Stimulated activated CD8-positive, alpha-beta memory T cell treated with anti-CD3 and anti-CD28 coated beads, Interleukin-2, amount 100 ng/mL, for 1 hour (primary cell): Measurements from ENCODE around the gene CTU2.

Experiments
- DNase-seq, 2 donors: peaks; one replicate each; pipeline ENCODE4 v3.0.0-alpha.2; 2020; ENCODE audit warnings: low read depth in 2 of 2

Gene CTU2

DNA sequence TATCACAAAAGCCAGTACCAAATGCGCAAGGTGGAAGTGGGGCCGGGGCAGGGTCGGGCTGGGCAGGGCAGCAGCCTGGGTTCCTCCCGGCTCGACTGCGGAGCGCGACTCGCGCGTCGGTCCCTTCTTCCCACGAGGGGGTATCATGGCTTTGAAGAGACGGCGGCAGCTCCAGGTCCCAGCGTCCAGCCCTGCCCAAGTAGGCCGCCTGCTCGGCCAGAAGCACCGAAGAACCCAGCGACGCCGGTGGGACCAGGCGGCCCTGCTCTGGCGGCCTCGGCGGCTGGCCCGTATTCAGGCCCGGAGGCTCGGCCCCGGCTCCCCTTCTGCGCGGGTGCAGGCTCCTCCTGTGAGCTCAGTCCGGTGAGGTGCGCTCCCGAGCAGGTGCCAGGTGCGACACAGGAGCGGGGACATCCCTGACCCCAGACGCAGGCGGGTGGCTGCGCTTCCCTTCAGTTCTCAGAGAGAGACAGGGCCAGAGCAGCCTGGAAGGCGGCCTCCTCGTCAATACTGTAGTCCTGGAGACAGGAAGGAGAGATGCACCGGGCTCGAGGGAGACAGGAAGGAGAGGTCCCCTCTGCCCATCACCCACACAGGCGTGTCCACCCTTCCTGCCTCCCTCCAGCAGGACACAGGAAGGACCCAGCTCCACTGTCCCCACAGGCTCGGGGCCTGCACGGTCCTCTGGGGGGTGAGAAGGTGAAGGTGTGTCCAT is 9.0 kb upstream of the CTU2 start:
- no peak for DNase-seq

DNA sequence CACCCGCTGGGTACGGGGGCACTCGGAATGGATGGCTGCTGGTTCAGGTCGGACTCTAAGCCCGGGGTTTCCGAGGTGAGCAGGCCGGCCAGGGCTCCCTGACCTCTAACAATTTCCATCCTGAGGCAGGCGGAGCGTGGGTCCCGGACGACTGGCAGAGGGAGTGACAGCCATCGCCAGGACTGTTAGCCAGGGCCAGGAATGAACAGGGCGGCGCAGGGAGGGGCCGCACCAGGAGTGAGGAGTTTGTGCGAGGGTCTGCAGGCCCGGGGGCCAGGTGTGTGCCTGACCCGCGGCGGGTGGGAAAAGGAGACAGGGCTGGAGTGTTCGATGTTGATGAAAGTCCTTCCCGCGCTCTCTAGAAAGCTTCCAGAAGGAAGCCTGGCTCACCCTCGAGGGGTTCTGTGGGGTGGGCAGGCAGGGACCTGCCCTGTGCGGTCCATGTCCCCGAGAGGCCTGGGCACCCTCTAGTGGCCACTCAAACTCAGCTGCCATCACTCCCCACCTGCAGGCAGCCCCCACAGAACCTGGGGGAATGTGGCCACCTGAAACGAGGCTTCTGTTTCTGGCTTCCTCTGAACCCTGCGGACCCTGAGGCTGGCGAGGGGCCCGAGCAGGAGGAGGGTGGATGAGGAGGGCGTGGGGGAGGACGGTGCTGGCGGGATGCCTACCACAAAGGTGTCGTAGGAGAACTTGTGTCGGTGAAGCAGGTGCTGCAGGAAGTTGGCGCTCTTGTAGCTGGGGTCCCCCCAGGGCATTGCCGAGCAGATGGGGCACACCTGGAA is 8.3 kb upstream of the CTU2 start:
- DNase-seq, result no peak

DNA sequence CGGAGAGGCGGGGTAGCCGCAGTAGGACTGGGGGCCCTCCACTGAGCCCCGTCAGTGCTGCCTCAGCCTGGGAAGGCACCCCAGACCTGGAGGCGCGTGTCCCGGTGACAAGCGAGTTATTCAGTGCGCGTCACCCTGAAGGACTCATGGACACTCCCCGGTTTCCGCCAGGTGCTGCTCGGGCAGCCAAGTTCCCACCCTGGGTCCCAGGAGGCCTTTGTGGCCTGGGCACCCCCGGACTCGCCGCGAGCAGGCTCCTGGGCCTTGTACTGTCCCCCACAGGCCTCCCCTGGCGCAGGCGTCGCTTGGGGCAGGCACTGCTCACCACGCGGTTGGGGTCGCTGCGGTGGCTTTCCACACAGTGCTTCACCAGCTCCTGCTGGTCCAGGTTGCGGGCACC is 7.7 kb upstream of the CTU2 start:
- no peak for DNase-seq

DNA sequence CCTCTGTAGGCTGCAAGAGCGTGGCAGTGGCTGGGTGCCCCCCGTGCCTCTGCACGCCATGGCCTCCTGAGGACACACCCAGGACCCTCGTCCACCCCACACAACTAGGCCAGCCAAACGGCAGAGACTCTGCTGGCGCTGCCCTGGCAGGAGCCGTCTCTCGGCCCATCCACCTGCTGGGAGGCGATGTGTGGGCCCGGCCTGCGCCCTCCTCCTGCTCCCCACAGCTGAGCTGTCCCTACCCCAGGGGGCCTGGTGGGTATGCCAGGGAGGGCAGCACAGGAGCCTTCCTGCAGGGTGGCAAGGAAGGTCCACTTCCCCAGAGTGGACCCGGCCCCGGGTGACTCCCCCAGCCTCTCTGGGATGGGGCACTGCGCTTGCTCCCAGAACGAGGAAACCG is 7.1 kb upstream of the CTU2 start:
- DNase-seq, result no peak

DNA sequence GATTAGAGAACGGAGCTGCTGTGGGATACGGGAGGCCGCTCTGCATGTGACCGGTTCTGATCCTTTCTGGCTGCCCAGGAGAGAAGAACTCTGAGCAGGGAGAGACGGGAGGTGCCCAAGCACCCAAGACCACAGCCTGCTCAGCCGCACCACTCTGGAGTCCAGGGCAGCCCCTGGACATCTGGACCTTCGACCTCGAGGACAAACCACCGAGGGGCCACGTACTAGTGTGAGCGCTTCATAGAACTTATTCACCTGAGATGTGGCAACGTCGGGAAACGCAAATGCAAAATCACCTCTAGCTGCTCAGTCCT is 6.0 kb upstream of the CTU2 start:
- DNase-seq, result no peak

DNA sequence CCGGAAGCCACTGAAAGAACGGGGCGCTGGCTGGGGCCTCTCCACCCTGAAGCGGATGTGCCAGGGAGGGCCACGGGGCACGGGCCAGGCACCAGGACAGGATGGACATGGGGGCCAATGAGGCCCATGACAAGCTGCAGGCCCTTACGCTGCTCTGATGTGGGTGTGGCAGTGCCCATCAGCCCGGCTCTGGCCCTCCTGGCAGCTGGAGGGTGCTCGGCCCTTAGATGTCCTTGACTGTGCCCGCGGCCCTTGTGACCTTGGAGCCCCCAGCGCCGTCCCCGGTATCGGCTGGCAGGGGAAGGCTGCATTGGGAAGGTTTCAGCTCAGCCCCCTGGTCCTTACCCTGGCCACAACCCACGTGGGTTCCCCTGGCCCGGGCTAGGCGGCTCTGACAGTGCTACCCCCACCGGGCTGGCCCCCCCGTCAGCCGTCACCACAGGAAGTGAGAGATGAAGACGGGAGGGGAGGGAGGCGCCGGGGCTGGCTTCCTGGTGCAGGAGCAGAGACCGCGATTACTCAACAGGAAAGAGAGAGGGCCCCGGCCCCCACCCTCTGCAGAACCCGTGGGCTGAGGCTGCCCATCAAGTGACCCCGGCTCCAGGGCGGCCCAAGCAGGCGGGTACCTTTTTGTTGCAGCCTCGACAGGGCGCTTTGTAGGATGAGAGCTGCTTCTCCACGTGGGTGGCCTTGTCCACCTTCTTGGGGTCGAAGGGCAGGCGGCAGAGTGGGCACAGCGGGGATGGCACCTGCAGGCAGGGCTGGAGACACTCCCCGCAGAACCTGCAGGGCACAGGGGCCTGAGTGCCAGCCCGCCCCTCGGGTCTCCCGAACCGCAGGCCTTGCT is 5.4 kb upstream of the CTU2 start:
- peak; percentile 92 to 93 for DNase-seq

DNA sequence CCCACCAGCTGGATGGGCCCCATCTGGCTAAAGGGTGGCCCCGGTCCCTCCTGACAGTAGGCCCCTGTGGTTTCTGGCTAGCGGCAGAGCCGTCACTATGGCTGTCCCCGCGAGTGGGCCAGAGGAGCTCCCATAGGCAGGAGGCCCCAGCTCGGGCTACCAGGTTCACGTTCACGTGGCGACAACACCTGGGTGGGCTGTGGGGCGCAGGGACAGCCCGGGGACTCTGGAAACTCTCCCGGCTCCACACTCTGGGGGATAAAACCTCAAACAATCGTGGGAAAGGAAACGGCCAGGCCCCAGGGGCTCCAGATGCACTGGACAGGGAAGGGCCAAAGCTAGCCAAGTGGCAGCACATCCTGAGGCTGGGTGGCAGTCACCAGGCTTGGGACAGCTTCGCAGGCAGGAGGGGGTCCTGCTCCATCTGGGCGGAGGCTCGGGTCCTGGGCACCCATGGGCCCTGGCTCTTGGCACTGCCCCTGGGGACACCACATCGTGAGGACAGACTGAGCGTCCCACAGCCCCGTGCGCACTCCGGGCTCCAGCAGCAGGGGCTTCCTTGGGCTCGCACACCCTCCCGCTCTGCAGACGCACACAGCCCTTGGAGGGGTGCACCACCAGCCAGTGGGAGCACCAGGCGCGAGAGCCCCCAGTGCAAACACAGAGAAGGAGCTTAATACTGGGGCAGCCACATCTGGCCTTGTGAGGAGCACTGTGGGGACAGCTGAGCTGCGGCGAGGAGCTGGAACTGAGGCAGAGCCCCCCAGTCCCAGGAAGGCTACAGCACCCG is 4.5 kb upstream of the CTU2 start:
- no peak for DNase-seq

DNA sequence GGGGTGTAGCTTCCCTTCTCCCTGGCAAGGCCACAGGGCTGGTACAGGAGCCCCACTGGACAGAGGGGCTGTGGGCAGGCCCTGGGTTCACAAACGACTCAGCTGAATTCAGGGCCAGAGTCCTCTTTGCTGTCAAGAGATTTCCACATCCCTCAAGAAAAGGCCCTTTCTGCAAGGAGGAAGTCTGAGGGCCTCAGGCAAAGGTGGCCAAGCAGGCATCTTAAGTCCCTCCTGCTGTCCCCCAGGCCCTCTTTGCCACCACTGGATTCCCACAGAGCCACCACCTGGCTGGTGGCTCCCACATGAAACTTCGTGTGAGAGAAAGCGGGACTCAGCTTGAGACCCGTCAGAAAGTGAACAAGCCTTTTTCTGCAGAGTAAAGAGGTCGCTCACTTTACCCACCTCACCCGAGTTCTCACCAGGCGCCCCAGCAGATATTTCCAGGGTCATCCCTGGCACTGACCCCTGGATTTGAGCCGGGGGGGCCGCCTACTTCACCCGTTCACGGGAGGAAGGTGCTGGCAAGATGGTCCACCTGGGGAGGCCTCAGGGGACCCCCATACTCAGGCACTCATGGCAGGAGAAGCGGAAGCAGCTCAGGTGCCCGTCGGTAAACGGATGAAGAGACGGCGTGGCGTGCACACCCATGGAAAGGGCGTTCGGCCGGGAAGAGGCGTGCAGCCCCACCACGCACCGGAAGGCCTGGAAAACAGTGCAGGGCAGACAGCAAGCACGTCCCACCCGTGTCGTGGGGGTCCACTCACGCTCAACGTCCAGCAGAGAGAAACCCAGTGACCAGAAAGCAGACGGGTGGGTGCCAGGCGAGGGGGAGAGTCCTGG is 3.7 kb upstream of the CTU2 start:
- DNase-seq, result no peak

DNA sequence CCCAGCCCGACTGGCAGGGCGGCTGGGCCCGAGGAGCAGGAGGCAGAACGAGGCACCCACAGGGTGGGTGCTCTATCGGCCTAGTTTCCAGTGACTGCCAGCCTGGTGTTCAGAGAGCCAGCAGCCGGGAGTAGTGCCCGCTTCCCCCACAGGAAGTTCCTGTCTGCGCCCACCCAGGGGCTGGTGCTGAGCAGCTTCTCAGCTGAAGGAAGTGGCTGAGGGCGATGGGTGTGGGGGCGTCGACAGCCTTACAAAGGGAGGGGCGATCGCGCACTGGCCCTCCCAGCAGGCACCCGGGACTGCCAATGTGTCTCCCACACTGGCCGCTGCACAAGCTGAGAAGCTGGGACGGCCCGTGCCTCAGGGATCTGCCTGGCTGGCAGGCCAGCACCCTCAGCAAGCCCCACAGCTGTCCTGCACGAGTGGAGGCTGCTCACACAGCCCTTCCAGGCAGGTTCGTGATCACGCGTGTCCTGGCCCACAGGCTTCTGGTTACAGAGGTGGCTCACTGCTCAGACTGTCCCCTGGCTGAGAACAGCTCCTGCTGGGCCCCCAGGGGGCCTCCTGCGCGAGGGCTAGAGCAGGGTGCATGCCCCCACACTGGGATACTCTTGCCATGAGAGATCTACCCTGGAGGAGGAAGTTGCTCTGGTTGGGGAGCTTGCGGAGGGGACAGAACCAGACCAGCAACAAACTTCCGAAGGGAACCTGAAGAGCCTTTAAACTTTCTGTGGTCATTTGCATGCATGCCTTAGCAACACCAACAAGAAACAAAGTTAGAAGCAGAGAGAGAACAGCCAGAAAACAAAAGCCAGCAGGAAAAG is 2.6 kb upstream of the CTU2 start:
- peak; percentile 50 to 65 for DNase-seq

DNA sequence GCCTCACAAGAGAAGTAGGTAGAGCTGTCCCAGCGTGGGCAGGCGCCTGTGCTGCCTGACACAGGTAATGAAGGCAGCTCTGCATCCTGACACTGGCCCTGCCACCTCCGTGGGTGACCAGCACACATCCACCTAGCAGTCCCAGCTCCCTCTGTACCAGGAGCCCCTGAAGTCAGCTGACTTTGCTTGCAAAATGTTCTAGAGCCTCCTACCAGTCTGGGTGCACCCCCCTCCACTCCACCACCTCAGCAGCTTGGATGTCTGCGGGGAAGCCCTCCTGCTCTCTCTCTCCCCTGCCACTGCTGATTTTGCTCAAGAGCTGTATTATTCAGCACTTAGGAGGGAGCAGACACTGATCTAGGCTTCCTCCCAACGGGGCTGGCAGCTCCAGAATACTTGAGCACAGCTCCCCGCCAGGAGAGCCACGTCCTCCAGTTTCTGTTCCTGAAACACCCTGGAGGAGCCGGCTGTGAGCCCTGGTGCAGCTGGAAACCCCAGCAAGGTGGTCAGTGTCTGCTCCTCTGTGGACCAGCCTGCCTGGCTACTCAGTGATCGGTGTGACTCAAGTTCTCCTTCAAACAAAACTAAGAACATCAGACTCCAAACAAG is 1.1 kb upstream of the CTU2 start:
- no peak for DNase-seq

DNA sequence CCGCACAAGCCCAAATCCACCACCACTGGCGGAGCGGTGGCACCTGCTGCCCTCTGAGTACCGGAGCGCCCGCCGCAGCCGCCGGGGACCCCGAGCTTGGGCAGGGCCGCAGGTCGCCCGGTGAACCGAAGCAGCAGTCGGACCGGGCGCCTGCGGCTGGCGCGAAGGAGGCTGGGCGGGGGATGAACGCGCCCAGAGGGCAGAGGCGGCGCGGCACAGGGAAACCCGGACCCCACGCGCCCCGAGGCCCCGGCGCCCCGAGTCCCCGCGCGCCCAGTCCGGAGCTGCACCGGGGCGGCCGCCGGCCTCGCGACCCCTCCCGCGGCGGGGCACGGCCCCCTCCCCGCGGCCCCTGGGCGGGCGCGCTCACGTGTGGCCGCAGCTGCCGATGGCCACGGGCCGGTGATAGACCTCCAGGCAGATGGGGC is 488 bp upstream of the CTU2 start:
- no peak for DNase-seq

DNA sequence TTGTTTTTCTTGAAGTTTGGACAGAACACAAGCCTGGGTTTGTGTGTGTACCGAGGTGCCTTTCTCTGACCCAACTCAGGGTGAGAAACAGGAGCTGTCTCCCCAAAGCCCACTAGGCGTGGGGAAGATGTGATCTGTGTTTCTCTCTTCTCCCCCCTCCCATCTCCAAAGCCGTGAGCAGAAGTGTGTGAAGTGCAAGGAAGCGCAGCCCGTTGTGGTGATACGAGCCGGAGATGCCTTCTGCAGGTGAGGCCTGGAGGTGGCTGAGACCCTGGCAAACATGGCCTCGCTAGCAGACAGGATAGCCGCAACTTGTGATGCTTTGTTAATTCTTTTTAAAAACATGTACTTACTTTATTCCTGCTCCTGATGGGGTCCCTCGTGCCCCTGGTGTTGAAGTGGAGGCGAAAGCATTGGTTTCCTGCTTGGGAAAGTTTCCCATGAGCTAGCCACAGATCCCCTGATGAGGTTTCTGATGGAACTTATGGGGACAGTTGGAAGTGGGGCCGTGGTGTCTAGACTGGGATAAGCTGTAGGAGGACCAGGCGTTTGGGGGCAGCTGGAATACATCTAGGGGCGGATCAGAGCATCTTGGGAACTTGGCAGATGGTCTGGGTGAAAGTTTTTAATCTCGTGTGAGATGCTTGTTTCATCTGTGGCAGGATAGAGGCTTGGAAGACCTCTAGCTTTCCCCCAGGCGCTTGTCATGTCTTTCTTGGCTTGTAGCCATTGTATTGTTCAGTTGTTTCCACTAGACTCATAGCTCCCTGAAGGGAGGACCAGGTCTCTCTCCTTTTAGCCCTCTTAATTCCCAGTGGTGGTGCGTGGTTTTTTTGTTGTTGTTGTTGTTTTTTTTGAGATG is 893 bp downstream of the CTU2 start:
- no peak for DNase-seq

DNA sequence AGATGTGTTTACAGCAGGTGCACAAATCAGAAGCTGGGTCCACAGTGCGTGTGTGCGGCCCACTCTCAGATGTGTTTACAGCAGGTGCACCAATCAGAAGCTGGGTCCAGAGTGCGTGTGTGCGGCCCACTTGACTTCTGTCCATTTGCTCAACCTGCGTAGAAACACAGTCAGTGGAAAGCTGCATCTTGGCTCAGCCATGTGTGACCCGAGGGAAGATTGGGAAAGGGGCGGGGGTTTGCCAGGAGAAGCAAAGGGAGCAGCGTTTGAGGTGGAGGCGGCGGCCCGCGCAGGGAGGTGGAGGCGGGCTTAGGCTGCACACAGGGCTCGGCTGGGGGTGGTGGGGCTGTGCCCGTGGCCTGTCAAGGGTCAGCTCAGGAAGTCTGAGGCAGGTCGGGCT is 4.3 kb downstream of the CTU2 start:
- no peak for DNase-seq

DNA sequence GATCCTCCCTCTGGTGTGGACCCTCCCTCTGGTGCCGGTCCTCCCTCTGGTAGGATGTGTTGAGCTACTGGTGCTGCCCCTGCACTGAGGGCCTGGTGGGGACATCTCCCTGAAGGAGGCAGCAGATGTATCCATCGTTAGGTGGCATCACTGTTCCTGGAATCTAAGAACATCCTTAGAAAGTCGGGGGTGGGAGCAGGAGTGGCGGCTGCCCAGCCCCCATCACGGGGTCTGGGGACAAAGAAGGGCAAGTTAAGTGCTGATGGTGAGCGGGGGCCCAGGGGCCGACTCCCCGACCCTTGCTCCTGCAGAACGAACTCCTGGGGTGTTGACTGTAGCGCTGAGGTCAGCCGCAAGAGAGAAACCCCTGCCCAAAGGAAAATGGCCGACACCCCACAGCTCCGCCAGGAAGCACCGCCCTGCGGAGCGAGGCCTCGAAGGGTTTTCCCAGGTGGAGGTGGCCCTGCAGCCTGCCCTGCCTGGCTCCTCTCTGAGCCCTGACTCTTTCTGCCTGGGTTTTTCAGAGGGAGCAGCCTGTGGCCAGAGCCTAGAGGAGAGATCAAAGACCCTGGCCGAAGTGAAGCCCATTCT is 5.5 kb downstream of the CTU2 start:
- DNase-seq, result no peak

DNA sequence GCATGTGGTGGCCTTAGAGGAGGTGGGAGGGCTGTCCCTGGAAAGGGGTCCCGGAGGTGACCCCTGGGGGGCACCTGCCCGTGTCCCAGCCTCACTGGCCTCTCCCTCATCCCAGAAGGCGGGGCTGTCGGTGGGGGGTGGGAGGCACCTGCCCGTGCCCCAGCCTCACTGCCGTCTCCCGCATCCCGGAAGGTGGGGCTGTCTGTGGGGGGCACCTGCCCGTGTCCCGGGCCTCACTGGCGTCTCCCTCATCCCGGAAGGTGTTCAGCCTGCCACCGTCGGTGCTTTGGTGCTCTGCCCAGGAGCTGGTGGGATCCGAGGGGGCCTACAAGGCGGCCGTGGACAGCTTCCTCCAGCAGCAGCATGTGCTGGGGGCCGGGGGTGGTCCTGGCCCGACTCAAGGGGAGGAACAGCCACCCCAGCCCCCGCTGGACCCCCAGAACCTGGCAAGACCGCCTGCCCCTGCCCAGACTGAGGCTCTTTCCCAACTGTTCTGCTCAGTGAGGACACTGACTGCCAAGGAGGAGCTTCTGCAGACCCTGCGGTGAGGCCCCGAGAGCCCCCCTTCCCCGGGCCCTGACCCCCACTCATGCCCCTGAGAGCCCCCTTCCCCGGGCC is 6.2 kb downstream of the CTU2 start:
- no peak for DNase-seq

DNA sequence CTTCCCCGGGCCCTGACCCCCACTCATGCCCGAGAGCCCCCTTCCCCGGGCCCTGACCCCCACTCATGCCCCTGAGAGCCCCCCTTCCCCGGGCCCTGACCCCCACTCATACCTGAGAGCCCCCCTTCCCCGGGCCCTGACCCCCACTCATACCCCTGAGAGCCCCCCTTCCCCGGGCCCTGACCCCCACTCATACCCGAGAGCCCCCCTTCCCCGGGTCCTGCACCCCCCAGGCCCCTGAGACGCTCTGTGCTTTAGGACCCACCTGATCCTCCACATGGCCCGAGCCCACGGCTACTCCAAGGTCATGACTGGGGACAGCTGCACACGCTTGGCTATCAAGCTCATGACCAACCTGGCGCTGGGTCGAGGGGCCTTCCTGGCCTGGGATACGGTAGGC is 6.8 kb downstream of the CTU2 start:
- no peak for DNase-seq

DNA sequence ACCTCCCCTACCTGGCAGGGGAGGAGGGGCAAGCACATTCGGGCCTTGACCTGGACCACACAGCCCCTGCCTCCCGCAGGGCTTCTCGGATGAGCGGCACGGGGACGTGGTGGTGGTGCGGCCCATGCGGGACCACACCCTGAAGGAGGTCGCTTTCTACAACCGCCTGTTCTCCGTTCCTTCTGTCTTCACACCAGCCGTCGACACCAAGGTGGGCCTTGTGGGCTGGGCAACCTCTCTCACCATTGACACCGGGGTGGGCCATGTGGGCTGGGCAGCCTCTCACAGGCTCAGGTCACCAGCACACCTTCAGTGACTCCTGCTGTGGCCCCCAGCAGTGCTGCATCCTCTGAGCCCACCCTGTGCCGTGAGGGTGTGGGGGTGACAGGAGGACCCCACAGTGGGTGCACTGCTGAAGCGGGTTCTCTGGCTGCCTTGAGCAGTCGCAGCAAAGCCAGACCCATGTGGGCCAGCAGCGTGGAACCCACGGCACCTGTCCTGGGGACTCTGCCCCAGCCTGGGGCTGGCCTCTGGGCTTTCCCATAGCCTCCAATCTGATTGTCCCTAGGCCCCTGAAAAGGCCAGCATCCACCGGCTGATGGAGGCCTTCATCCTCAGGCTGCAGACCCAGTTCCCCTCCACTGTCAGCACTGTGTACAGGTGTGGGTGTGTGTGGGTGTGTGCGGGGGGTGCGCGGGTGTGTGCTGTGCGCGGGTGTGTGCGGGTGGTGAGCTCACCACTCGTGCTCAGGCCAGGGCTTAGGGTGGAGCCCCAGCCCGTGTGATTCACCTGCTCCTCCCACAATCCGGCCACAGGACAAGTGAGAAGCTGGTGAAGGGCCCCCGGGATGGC is 7.5 kb downstream of the CTU2 start:
- no peak for DNase-seq
